Activated T-helper 1 cell treated with Interleukin-2 at 50 U/mL for 16 hours (primary cell): ENCODE results near the gene INPP5A.

Experiments
- DNase-seq: peaks from one replicate; pipeline ENCODE4 v3.0.0-alpha.2; 2020; ENCODE audit warnings: low read depth

The INPP5A gene

DNA sequence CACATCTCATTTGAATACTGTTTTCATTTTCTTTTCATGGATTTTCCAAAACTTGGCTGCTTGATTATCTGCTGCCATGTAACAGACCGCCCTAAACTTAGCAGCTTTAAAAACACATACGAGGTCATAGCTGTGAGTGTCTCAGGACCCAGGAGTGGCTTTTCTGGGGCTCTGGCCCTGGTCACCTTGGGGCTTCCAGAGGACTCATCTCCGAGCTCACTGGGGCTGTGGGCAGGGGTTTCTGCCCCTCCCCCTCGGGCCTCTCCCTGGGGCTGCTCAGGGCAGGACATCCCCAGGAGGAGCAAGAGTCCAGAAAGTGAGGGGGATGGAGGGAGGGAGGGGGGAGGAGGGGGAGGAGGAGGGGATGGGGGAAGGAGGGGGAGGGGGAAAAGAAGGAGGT, 171.3 kb downstream of the INPP5A start:
- DNase-seq, result no peak

DNA sequence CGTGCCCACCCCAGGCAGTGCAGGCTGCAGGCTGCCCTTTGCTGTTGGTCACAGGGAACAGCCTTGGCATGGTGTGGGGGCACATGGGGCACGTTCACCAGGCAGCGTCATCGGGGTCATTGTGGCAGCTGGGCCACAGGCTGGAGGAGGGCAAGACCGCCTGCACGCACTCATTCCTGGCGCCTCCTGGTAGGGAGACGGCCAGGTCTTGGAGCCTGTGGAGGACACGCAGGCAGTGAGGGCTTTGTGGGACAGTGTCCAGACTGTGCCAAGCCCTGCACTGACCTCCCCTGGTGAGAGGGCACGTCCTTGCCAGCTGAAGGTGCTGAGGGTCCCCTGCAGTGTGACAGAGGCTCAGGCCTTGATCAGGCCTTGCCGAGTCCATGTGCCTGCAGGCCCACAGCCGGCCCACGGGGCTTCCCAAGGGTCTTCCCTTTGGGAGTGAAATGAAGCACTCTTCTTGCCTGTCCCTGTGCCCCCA, 171.9 kb downstream of the INPP5A start:
- DNase-seq, result no peak

DNA sequence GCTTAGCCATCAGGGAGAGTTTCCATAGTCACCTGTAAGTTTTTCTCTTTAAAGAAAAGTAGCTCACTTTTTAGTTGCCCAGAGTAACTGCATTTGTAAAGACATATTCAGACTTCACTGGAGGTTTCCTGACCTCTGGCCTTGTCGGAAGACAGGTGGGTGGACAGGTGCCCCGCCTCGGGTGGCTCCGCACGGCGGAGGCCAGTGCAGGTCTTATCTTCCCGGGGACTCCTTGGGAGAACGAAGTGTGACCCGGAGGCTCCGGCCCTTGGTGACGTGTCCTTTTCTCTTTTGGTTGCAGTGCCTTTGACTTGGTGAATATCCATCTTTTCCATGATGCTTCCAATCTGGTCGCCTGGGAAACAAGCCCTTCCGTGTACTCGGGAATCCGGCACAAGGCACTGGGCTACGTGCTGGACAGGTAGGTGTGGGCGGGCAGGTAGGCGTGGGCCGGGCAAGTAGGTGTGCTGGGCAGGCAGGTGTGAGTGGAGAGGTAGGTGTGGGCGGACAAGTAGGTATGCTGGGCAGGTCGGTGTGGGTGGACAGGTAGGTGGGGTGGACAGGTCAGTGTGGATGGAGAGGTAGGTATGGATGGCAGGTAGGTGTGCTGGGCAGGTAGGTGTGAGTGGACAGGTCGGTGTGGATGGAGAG, 172.6 kb downstream of the INPP5A start:
- DNase-seq, result no peak

DNA sequence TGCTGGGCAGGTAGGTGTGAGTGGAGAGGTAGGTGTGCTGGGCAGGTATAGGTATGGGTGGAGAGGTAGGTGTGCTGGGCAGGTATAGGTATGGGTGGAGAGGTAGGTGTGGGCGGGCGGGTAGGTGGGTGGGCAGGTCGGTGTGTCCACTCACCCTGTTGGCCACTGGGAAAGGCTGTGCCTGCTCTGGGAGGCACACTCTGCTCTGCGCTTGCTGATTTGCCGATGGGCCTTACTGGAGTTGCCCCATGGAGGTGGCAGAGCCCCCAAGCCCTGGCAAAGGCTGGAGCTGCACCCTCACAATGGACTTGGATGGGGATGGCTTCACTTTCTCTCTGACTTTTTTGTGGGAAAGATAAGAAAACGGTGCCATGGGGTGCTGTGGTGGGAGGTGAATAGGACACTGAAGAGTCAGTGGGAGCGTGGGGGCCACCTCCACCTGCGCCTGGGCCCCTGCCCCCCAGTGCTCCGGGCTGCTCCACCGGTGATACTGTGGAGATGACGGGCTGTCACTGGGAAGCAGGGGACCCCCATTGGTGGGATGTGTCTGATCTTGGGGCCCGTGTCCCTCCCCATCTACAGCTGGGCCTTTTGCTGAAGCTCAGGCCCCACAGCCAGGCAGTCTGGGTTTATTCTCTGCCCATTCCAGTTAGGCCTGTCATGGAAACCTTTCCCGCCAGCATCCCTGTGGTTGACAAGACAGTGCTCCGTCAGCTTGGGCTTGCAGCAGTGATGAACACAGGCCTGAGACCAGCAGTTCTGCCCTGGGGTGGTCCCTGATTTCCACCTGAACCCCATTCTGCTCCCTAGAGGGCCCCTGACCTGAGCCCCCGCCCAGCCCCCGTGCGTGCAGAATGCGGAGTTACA, 173.4 kb downstream of the INPP5A start:
- DNase-seq, result no peak

DNA sequence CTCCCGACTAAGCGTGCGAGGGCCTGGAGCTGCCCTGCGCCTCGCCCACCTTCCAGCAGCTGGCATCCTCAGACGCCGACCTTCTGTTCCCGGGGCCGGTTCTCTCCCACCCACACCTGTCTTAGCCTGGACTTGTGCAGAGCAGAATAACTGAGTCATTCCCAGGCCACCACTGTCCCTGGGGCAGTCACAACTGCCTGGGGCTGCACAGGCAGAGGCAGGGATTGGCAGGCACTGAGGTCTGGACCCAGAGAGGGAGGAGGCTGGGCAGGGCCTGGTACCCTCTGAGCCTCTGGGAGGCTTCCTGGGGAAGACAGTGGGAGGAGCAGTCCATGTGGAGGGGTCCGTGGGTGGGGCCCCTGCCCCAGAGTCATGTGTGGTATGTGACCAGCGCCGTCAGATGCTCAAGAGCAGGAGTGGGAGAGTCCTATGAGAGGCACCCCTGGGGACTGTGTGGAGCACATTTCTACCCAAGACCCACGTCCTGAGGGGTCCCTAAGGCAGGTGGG, 174.1 kb downstream of the INPP5A start:
- no peak for DNase-seq

DNA sequence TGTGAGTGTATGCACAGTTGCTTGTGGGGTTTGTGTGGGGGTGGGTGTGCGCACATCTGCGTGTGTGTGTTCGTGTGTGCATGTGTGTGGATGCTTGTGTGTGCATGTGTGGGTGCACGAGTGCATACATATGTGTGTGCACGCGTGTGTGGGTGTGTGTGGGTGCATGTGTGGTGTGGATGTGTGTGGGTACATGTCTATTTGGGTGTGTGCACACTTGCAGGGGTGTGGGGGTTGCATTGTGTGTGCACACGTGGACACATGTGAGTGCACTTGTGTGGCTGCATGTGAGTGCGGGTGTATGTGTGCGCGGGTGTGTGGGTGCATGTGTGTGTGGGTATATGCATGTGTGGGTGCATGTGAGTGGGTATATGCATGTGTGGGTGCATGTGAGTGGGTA, 174.7 kb downstream of the INPP5A start:
- no peak for DNase-seq

DNA sequence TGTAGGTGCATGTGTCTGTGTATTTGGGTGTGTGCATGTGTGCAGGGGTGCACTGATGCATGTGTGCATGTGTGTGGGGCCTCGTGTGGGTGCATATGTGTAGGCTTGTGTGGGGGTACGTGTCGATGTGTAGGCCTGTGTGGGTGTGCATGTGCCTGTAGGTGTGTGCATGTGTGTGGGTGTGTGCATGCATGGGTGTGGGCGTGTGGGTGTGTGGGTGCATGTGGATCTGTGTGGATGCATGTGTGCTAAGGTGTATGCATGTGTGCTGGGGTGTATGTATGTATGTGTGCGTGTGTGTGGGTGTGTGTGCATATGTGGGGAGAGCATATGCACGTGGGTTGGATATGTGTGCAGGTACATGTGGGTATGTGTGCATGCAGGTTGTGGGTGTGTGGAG, 175.2 kb downstream of the INPP5A start:
- no peak for DNase-seq

DNA sequence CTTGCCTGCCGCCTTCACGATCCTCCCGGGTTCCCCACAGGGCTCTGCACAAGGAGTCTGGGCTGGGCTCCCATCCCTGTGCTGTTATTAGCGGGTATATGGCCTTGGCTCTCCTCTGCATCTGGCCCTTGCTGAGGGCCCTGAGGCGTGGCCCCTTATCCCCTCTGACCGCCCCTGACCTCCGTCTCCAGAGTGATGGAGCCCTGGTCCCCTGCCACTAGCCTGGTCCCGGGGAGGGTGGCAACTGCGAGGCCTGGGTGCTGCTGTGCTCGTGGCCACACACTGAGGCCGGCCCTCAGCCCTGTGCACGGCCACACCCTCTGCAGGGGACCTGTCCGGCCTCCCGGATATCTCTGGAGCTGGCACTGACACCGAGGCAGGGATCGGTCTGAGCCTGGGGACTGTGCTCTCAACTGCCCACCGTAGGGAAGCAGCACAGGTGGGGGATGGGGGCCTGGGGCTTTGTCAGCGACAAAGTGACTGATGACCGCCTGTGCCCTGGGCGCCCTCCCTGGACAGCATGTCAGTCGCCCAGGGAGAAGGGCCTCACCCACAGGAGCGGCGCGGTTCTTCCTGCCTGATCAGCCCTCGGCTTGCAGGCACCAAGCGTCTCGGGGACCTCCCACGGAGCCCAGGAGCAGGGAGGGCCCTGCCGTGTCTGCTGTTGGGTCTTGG, 176.0 kb downstream of the INPP5A start:
- DNase-seq, result no peak

DNA sequence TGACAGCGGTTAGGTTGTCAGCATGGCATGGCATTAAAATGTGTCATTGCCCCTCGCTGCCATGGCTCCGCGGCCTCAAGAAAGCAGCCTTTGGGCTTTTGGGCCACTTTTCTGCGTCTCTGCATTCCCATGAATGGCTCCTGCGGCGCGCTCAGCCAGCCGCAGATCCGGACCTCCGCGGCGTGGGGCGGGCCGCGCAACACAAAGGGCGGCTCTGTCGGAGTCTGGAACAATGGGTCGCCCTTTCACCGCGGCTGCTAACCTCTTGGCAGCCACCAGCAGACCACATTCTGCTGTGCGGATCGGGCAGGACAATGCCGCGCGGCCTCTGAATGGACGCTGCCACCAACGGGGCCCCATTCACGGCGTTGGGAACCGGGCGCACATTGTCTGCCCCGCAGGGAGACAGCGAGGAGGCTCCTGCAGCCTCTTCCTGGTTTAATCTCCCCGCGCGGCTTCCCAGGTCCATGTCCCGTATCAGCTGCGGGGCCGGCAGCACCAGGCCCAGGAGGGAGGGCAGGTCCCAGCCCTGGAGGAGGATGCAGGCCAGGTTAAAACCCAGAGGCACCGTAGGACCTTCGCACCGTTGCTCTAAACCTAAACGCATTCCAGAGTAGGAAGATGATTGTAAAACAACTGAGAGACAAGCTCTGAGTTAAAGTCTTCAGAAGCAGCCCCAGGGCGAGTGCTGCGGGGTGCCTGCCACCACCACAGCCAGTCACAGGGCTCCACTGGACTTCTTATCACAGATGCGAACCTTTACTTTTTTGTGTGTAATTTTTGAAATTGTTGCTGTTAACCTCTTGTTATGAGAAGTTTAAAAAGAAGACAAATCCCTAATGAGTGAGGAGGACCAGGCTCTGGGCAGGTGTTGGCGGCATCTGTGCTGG, 176.8 kb downstream of the INPP5A start:
- no peak for DNase-seq

DNA sequence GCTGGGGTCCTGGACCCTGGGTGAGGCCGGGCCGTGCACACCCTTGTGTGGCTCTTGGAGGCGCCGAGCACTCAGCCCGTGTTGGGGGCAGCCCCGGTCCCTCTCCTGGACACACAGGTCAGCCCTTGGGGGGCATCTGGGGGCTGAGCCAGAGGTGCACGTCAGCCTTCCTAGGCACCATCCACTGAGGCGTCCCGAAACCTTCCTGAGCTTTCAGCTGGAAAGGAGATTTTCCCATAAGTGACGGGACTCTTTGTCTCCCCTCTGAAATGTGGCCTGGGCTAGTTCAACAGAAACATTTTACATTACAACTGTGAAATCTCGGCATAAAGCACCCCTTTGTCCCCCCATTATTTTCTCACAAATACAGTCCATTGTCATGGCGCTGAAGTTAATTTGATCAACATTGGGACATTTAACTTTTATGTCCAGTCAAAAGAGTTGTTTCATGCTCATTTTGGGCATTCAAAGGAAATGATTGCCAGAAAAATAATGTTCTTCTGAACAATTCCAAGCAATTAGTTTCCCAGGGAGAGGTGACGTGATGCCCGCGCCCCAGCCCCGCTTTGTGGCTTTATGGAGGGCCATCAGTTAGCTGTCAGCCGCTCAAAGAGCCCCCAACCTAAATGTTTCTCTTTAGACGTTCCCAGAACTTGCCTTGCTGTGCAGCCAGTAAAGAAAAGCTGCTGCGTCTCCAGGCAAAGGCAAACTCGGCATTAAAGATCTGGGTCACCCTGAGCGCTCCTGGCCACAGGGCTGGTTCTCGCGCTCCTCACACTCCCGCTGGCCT, 177.6 kb downstream of the INPP5A start:
- no peak for DNase-seq

DNA sequence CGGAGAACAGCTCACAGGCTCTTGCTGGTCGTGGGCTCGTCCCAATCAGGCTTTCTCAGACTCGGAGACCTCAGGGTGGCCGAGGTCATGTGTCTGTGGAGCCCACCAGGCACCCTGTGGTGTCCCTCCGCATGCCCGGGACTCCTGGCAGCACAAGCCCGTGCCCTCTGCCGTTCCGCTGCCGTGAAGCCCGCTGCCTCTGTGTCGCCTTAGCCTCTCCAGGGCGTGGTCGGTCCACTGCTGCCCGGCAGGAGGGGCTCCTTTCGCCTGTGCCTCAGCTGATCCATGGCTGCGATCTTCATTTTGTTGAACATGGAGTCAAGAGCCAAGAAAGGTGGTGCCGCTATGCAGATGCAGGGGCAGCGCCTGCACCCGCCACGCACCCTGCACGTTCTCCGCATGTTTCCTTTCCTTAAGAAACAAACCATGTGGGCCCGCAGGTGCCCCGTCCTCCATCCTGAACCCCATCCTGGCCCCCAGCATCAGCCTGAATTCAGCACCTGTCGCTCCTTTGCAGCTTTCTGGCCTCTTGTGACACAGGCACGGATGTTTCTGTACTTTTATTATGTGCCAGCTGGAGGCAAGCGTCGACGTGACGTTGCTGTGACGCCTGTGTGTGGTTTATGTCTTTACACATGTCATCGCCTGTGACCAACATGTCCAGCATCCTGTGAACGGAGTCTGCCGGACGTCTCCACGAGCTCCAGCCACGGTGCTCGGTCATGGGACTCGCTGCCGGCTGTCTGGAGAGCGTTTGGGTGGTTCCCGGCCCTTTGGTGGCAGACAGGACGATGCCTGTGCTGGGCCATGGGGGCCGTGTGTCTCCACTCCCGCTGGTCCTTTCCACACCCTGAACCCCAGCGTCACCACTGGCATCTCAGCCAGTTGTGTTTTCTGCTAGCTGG, 178.4 kb downstream of the INPP5A start:
- DNase-seq, result no peak

DNA sequence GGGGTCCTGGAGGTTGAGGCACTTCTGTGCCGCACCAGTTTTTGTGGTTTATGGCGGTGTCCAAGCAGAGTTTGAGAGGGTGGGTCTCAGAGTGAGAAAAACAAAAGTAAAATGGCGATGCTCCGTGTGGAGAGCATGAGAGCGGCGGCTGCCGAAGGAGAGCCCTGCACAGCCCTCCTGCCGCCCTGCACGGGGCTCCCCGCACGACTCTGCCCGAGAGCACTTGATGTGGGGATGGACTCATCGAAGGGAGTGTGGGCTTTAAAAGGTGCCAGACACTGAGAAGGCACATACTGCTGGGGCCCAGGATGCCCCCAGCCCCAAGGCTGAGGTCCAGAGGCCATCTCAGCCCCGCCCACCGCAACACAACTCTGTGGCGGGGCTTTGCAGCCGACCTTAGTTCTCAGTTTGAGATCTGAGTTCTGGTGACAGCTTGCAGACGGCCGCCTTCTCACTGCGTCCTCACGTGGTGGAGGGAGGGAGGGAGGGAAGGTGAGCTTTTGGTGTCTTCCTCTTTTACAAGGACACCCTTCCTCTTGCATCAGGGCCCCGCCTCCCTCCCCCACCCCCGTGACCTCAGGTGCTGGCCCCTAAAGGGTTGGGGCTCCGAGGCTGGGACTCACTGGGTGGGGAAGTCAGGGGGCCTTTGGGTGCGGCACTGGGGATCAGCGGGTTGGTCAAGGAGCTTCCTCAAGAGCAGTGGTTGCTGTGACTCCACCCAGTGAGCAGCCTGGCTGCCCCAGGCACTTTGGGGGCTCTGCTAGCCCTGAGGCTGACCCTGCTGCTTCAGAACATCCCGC, 179.3 kb downstream of the INPP5A start:
- DNase-seq, result no peak

DNA sequence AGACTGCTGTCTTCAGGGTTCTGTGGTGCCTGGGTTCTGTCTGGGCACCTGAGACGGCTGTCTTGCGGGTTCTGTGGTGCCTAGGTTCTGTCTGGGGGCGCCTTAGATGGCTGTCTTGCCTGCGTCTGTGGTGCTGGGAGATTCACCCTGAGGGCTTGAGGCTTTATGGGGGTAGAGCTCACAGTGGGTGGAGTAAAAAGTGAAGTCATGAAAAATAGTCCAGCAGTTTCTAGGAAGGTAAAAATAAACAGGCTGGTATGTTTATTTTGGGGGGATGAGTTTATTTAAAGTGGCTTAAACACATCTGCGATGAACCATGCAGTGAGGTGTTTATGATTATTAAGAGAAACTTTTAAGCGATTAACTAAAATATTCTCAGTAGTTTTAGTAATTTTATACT, 184.1 kb downstream of the INPP5A start:
- DNase-seq, result no peak

DNA sequence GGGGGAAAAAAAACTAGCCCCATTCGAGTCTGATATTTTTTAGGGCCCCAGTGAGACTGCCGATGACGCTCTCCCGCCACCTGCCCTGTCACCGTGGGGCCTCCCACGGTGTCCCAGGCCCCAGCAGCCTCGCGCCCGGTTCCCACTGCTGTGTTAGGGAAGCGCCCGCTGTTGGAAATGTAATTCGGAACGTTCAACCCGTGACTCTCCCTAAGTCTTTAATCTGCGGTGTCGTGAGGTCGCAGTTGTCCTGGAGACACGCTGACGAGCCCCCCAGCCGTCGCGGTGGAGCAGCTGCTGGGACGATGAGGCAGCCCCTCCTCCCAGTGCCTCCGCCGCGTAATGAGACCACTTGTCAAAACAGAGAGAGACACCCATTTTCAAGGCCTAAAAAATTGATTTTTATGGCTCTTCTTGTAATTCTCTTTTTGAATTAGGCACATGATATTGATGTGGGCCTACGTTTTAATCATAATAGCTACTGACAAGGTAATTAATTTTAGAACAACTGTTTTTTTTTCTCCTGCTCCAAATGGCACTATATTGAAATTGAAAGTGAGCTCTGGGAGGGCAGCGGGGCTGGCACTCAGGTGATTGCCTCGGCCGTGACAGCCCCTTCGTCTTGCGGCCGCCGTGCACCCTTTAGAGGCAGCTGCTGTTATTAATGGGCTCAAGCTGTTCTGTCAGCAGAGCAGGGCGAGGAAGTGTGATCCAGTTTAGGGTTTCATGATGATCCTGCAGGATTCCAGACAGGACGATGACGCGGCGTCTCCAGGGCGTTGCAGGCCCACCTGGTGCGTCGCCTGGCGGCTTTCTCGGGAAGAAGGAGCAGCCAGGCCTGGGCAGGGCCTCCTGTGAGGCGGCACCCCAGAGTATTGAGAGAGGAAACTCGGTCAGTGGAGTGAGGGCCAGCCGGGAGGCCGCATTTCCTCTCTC, 185.1 kb downstream of the INPP5A start:
- DNase-seq, result no peak

DNA sequence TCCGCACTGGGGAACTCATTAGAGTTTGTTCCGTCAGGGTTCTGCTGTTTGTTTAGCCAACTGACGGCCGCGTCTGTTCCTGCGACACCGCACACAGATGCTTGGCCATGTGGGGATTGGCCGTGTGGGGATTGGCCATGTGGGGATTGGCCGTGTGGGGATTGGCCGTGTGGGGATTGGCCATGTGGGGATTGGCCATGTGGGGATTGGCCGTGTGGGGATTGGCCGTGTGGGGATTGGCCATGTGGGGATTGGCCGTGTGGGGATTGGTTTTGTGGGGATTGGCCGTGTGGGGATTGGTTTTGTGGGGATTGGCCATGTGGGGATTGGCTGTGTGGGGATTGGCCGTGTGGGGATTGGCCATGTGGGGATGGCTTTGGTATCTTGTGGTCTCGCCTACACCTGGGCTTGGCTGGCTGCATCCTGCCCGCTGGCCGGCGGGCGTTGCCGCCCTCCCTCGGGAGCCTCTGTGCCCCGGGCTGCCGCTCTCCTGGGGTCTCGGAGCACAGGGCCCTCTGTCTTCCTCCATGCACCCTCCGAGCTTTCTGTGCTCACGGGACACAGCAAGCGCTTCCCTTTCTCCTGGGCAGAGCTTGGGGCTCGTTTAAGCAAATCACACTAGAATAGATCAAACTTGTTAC, 185.9 kb downstream of the INPP5A start:
- no peak for DNase-seq

DNA sequence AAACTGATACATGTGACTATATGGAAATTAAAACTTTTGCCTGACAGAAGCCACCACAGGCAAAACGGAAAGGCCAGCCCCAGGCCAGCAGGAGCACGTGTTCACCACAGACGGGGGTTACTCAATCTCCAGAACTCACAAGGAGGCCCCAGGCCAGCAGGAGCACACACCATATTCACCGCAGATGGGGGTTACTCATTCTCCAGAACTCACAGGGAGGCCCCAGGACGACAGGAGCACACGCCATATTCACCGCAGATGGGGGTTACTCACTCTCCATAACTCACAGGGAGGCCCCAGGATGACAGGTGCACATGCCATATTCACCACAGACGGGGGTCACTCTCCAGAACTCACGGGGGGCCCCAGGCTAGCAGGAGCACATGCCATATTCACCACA, 186.9 kb downstream of the INPP5A start:
- DNase-seq, result no peak

DNA sequence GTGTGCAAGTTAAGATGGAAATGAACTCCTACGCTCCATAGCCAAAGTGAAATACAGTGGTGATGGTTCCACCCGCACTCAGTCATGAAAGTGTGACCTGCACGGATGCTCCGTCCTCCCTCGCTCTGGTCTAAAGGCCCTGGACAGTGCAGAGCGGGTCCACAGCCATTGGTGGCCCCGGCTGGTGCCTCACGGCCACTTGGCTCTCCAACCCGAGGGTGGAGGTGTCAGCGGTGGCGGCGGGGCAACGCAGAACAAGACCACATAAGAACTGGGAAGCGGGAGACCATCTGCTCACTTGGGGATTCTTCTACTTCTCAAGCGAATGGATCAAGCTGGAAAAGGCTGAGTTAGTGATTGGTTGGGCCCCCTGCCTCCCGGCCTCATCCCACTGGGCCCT, 187.6 kb downstream of the INPP5A start:
- no peak for DNase-seq
